HG03135 (cell line): ENCODE measurements around the gene OLFML2A.
"Not testable (repeated sequence)": the region's sequence is repeated elsewhere in the genome, so short reads cannot be mapped to it uniquely, and the experiment has no call there.

Experiments used
- ATAC-seq: cut with Tn5 transposase; IDR thresholded peaks from one replicate; pipeline ENCODE4 v1.9.1; 2021; ENCODE audit warnings: mild to moderate bottlenecking, moderate library complexity; ENCODE audit not compliant: unreplicated experiment

The OLFML2A gene

GRCh38 chr9:124776954-124777648 is at the start of gene OLFML2A:
Gene OLFML2A (plus strand): TSS chr9:124777133. CDS start chr9:124777271, 138 bp downstream.
- no peak for ATAC-seq

- ATAC-seq = no peak
Observed at GRCh38 chr9:124730772-124731171, 46.2 kb upstream of the OLFML2A start.

- no peak for ATAC-seq
Observed at GRCh38 chr9:124733964-124734740, 42.8 kb upstream of the OLFML2A start.

GRCh38 chr9:124734741-124735083 is 42.2 kb upstream of the OLFML2A start:
- not testable (repeated sequence) for ATAC-seq

- ATAC-seq = no peak
Observed at GRCh38 chr9:124735121-124735520, 41.8 kb upstream of the OLFML2A start.

- ATAC-seq = not testable (repeated sequence)
Observed at GRCh38 chr9:124738075-124738474, 38.9 kb upstream of the OLFML2A start.

- no peak for ATAC-seq
Observed at GRCh38 chr9:124739360-124739759, 37.6 kb upstream of the OLFML2A start.

- no peak for ATAC-seq
Observed at GRCh38 chr9:124741149-124741548, 35.8 kb upstream of the OLFML2A start.

- no peak for ATAC-seq
Observed at GRCh38 chr9:124741662-124742061, 35.3 kb upstream of the OLFML2A start.

GRCh38 chr9:124742940-124743339 is 34.0 kb upstream of the OLFML2A start:
- no peak for ATAC-seq

- ATAC-seq = no peak
Observed at GRCh38 chr9:124743686-124744348, 33.1 kb upstream of the OLFML2A start.

- no peak for ATAC-seq
Observed at GRCh38 chr9:124747065-124747464, 29.9 kb upstream of the OLFML2A start.

- ATAC-seq = no peak
Observed at GRCh38 chr9:124749284-124749683, 27.6 kb upstream of the OLFML2A start.

- no peak for ATAC-seq
Observed at GRCh38 chr9:124749781-124750180, 27.2 kb upstream of the OLFML2A start.

GRCh38 chr9:124752967-124753366 is 24.0 kb upstream of the OLFML2A start:
- no peak for ATAC-seq

GRCh38 chr9:124754289-124754688 is 22.6 kb upstream of the OLFML2A start:
- ATAC-seq = no peak

GRCh38 chr9:124755061-124755460 is 21.9 kb upstream of the OLFML2A start:
- ATAC-seq = no peak

GRCh38 chr9:124756011-124756410 is 20.9 kb upstream of the OLFML2A start:
- ATAC-seq = no peak

- ATAC-seq = no peak
Observed at GRCh38 chr9:124757616-124758015, 19.3 kb upstream of the OLFML2A start.

- no peak for ATAC-seq
Observed at GRCh38 chr9:124758061-124758460, 18.9 kb upstream of the OLFML2A start.

- no peak for ATAC-seq
Observed at GRCh38 chr9:124758691-124759090, 18.2 kb upstream of the OLFML2A start.

GRCh38 chr9:124759327-124759726 is 17.6 kb upstream of the OLFML2A start:
- ATAC-seq = no peak
